Right lobe of liver (tissue), 6 donors: ENCODE results near the gene INPP5A. TPM values are rescaled to one million over a fixed set of nuclear protein-coding genes. Genes with fewer than 3 reads are reported as not detected.

ENCODE experiments used
- ATAC-seq, 4 donors: fragments of 200-7000 bp; cut with Tn5 transposase; one replicate each; pipeline ENCODE4 v1.9.1; 2020; ENCODE audit warnings: mild to moderate bottlenecking in 4 of 4, moderate library complexity in 4 of 4
- DNase-seq, 3 donors: peaks; one replicate each; pipeline ENCODE4 v3.0.0-alpha.2; 2020
- H3K27ac ChIP-seq, 3 donors: fragments of 200-600 bp; one replicate each; pipeline ENCODE4 v1.8.0; 2022
- H3K27me3 ChIP-seq, 2 donors: fragments of 200-600 bp; one replicate each; pipeline ENCODE4 v1.8.0; 2022
- H3K36me3 ChIP-seq, 4 donors: fragments of 200-600 bp; sonication (generic) in 1 of 4; one replicate each; pipeline versions ENCODE4 v1.5.1 to v1.8.0; 2017 to 2022; ENCODE audit warnings: control low read depth in 1 of 4
- H3K4me1 ChIP-seq, 4 donors: fragments of 200-600 bp; sonication (generic) in 1 of 4; one replicate each; pipeline versions ENCODE4 v1.5.1 to v1.8.0; 2017 to 2022; ENCODE audit warnings: control low read depth in 1 of 4
- H3K4me3 ChIP-seq, 3 donors: fragments of 200-600 bp; one replicate each; pipeline ENCODE4 v1.8.0; 2022
- H3K9me3 ChIP-seq, 4 donors: fragments of 200-600 bp; sonication (generic) in 1 of 4; one replicate each; pipeline versions ENCODE4 v1.5.1 to v1.8.0; 2017 to 2022; ENCODE audit warnings: control low read depth in 1 of 4
- CTCF ChIP-seq, 4 donors: fragments of 200-600 bp in 3 of 4; fragments of 450-650 bp in 1 of 4; IDR thresholded peaks; one replicate each; pipeline versions ENCODE4 v1.5.1 to v1.8.0; 2016 to 2022; ENCODE audit warnings: antibody characterized with exemption in 4 of 4, mild to moderate bottlenecking in 2 of 4
- POLR2A ChIP-seq: fragments of 450-650 bp; IDR thresholded peaks from one replicate; pipeline ENCODE4 v1.6.1; 2017; ENCODE audit warnings: antibody characterized with exemption, mild to moderate bottlenecking
- WGBS: methylation state at CpG from one replicate; pipeline ENCODE4 v1.1.6; 2018; ENCODE audit warnings: low coverage, low lambda C conversion rate; ENCODE audit not compliant: insufficient coverage; ENCODE audit errors: missing lambda C conversion rate; 5-methylcytosine and 5-hydroxymethylcytosine counted together
- intact Hi-C, 2 donors: fragments of 100-400 bp; cut with DNase I; formaldehyde crosslinking; loops; one replicate each; pipeline versions ENCODE4 v1.11.2 to v1.14.1; 2022
- total RNA-seq, 6 experiments: library from RNA; depleted of rRNA in 2 of 6; stranded (reverse); fragments of >200 nt in 2 of 6; fragmentation: NEBNext Ultra II Directional in 3 of 6; extraction: Animal tissue kit (Norgen Biotek cat#: 25700) in 3 of 6; gene quantifications; one replicate each; pipeline versions ENCODE4 v1.1.0 to v1.2.4, GENCODE V29; 2016 to 2023
- donor health status: DM: no; HTN: yes; CAD: no.
- donor health status: DM: no; HTN: no; CAD: no.
- donor health status: DM: no; HTN: no; CAD: no.
- donor health status: DM: no; HTN: yes; CAD: no.
- donor health status: DM: no; HTN: yes; CAD: no.

INPP5A gene
- total RNA-seq, 6 experiments from 2014 or later = 12.5 to 24.6 (median 16.9) TPM

GRCh38 chr10:132810141-132810806 lies 272.7 kb downstream of the INPP5A start:
- Histone ChIP-seq H3K27ac (no peak overlapping the region), H3K36me3 (no peaks in the 10 kb centered on the region), H3K9me3 (no peaks in the 10 kb centered on the region), H3K27me3 (no peaks in the 10 kb centered on the region), H3K4me3 (no peak overlapping the region), H3K4me1 (no peaks in the 10 kb centered on the region)
- TF ChIP-seq CTCF (IDR thresholded peaks at IDR 0.05) = no peak
- TF ChIP-seq POLR2A = no peak
- intact Hi-C loops = no loop called here
- DNase-seq (peak in 1 of 3 donors; percentile 49), ATAC-seq (no peak)
- WGBS = 82% methylated on average over 9 of the region's 39 CpGs

GRCh38 chr10:132810807-132811700 lies 273.5 kb downstream of the INPP5A start:
- TF ChIP-seq CTCF (IDR thresholded peaks at IDR 0.05) = no peak
- TF ChIP-seq POLR2A = no peak
- no peaks in the 10 kb centered on the region for H3K9me3 ChIP-seq
- DNase-seq = peak in 1 of 3 donors; percentile 42
- no peaks in the 10 kb centered on the region for H3K27me3 ChIP-seq
- H3K4me1 ChIP-seq = no peaks in the 10 kb centered on the region
- WGBS = 44% methylated on average over 7 of the region's 33 CpGs
- no peak for ATAC-seq
- H3K4me3 ChIP-seq = no peak overlapping the region
- H3K27ac ChIP-seq = no peak overlapping the region
- no peaks in the 10 kb centered on the region for H3K36me3 ChIP-seq
- intact Hi-C loops = no loop called here

DNA sequence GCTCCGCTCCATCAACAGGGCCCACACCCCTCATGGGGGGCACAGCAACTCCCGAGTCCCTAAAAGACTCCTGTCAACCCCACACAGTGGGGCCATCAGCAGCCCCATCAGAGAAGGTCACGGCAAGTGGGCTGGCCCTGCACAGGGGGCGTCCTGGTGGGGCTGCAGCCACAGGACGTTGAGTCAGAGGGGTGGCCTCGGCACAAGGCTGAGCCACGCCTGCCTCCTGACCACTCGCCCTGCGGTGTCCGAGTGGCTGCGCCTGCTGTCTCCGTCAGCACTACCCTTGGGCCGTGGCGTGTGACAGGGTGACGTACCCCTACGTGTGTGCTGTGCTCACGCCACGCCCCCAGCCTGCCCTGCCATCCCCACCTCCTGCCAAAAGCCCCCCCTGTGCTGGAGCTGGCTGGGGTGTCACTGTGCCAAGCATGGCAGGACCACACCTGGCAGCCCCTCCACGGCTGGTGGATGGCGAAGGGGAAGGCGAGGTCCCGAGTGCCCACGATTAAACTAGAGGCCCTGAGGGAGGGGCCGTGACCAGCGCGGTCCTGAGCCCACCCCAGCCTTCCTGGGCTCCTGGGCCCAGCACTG lies 274.4 kb downstream of the INPP5A start:
- TF ChIP-seq CTCF (IDR thresholded peaks at IDR 0.05) = no peak
- no peak for TF ChIP-seq POLR2A
- DNase-seq (peak in 2 of 3 donors; percentile 14 to 45), ATAC-seq (no peak)
- no CpG with 5 or more reads among the region's 26 CpGs for WGBS
- intact Hi-C loops = no loop called here
- H3K36me3 ChIP-seq = no peaks in the 10 kb centered on the region
- no peaks in the 10 kb centered on the region for H3K27me3 ChIP-seq
- H3K27ac ChIP-seq = no peak overlapping the region
- H3K9me3 ChIP-seq = no peaks in the 10 kb centered on the region
- no peak overlapping the region for H3K4me3 ChIP-seq
- H3K4me1 ChIP-seq = no peaks in the 10 kb centered on the region

GRCh38 chr10:132812520-132812919 lies 274.9 kb downstream of the INPP5A start:
- H3K4me1 ChIP-seq = no peaks in the 10 kb centered on the region
- no peak overlapping the region for H3K27ac ChIP-seq
- no peaks in the 10 kb centered on the region for H3K36me3 ChIP-seq
- 0% methylated on average over 1 of the region's 11 CpGs for WGBS
- no peak overlapping the region for H3K4me3 ChIP-seq
- no peak for ATAC-seq
- intact Hi-C loops = no loop called here
- H3K27me3 ChIP-seq = no peaks in the 10 kb centered on the region
- TF ChIP-seq POLR2A (no peak), CTCF (IDR thresholded peaks at IDR 0.05) (no peak)
- peak in 1 of 3 donors; percentile 36 for DNase-seq
- no peaks in the 10 kb centered on the region for H3K9me3 ChIP-seq
